ENCODE data around the gene BRINP2.

BRINP2 gene

DNA sequence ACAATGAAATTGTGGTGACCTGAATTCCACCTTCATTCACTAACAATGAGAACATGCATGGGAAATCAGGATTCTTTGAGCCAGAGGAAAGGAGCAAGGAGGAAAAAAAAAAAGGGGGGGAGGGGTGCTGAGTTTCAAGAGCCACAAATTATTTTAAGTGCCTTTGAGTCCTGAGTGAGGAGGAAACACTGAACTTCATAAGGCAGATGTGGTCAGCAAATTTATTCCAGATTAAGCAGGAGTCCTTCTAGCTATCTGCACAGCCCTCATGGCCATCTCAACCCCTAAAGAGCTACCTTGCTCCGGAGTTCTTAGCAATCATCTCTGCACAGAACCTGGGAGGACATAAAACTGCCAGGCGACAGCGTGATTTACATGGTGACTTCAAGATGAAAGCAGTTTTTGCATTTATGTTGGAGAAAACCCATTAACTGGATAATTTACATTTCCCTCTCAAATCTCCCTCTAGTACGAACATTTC, 27.9 kb upstream of the BRINP2 start:
- H3K4me3 ChIP-seq (ENCODE audit: low read length): no peak overlapping the region
- no peak for TF ChIP-seq ZNF274 (IDR thresholded peaks at IDR 0.05; ENCODE audit: low read depth, low read length)

GRCh38 chr1:177145106-177146070, 25.4 kb upstream of the BRINP2 start:
- TF ChIP-seq ZNF274 (IDR thresholded peaks at IDR 0.05; ENCODE audit: low read depth, low read length): no peak
- no peak overlapping the region for H3K4me3 ChIP-seq (ENCODE audit: low read length)

DNA sequence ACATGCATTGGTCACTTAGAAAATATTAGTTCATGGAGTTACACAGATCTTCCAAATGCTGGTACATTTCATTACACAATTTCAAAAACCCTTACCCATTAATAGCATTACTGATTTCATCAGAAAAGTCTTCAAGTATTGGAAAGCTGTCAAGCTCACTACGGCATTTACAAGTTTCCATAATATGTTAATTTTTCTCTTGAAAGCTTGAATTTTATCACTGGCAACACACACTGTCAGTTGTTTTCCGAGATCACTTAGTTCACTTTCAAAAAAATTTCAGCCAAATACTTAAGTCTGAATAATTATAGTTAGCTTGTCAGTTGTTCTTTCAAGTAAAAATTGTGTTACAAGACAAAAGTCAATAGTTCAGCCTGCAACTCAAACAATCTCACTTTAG, 24.3 kb upstream of the BRINP2 start:
- H3K4me3 ChIP-seq (ENCODE audit: low read length): no peak overlapping the region
- no peak for TF ChIP-seq ZNF274 (IDR thresholded peaks at IDR 0.05; ENCODE audit: low read depth, low read length)

DNA sequence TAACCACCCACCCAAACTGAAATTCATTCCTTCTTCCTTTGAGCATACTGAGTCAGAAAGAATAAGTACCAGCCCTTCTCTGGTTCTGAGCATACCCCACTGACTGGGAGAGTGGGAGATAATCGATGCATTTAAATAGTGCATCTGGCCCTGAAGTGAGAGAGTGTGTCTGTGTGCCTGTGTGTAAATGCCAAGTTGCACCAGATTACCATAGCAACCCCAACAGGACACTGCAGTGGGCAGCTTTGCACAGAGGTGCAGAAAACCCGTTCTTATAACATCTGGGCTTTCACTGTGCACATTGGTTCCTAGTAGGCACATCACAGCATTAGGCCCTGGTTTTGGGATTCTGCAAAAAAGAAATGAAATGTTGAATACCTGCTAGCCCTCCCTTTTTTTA, 8.5 kb upstream of the BRINP2 start:
- H3K4me3 ChIP-seq (ENCODE audit: low read length): no peak overlapping the region
- no peak for TF ChIP-seq ZNF274 (IDR thresholded peaks at IDR 0.05; ENCODE audit: low read depth, low read length)

DNA sequence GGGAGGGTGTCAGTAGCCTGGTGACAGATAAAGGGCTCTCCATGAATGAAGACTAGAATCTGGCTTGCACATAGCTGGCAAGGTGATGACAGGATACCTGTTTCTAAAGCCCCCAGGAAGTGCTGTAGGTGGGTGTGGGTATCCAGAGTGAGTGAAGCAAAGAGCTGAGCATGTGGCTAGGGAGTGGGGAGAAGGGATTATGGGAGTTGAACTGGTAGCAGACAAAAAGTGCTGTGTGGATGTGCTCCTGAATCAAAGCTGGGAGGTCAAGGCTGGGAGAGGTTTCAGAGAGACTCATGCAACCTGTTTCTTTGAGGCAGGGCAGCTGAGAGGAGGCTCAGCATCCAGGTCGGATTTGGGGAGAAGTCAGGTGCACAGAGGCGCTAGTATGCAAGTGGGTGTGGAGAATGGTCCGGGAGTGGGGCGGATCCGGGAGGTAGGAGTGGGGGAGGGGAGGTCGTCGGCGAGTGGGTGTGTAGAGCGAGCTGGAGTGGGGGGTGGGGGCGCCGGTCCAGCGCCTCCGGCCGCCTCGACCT, 6.8 kb upstream of the BRINP2 start:
- no peak for TF ChIP-seq ZNF274 (IDR thresholded peaks at IDR 0.05; ENCODE audit: low read depth, low read length)
- H3K4me3 ChIP-seq (ENCODE audit: low read length): no peak overlapping the region

DNA sequence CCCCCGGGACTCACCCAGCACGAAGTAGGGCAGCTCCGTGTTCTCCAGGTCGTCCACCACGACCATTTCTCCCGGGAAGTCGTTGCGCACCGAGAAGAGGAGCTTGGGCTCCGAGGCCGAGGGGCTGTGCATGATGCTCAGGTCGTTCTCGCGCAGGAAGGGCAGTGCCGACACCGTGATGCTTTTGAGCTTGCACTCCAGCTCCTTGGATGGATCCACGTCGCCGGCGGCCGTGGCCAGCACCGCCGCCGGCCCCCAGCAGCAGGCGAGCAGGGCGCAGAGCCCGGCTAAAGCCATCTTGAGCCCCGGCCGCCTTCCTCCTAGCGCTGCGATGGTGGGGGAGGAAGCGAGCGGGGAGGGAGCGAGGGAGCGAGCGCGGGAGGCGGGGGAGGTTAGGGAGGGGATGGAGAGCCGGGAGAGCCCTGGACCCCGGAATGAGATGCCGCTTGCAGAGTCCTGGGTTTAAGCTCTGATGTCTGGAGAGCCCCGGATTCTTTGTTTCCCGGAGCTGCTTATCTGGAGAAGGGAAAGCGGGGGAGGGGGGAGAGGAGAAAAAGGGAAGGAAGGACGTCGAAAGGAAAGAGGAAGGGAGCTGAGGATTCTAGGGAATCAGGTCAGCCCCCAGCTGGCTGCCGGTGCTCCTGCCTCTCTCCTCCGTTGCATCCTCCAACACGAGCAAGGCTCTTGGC, 6.2 kb upstream of the BRINP2 start, which contains the start of gene ASTN1:
TSS of gene ASTN1 (minus strand) at position 333 of the 689 bp plus-strand sequence. CDS start at position 297, 36 bp downstream.
- no peak within 1 kb of the TSS for H3K4me3 ChIP-seq (ENCODE audit: low read length)
- no peak for TF ChIP-seq ZNF274 (IDR thresholded peaks at IDR 0.05; ENCODE audit: low read depth, low read length)

DNA sequence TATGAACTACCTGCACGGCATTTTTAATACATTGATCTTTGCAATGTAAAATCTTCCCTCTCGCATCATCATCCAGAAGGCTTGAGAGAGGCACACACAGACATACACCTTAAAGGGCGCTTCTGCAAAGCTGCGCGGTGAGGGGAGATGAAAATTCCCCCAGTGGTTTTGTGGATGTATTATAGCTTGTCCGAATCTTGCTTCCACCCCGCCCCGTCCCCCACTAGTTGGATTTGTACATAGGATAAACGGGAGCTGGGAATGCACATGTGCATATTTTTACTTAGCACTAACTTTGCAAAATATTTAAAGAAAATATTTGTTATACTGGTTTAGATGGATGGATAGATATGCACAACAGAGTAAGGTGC, 5.7 kb upstream of the BRINP2 start:
- TF ChIP-seq ZNF274 (IDR thresholded peaks at IDR 0.05; ENCODE audit: low read depth, low read length): no peak
- no peak overlapping the region for H3K4me3 ChIP-seq (ENCODE audit: low read length)

GRCh38 chr1:177171536-177172123, 872 bp downstream of the BRINP2 start:
- no peak for TF ChIP-seq ZNF274 (IDR thresholded peaks at IDR 0.05; ENCODE audit: low read depth, low read length)
- H3K4me3 ChIP-seq (ENCODE audit: low read length): no peak overlapping the region

DNA sequence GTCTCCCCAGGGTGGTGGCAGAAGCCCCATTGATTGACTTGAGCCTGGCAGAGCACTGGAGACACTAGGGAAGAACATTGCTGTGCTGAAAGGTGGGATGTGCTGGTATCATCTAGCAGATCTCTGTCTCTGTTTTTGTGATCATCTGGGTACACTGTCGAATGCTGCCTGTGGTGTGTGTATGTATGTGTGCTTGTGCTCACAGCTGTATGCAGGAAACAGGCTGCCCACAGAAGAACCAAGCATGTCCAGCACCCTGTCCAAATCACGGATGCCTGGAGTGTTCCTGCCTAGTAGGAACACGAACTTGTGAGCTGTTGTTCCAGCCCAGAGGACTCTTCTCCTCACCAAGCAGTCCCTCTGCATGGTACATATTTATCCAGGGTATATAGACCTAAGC, 1.5 kb downstream of the BRINP2 start:
- H3K4me3 ChIP-seq (ENCODE audit: low read length): no peak overlapping the region
- TF ChIP-seq ZNF274 (IDR thresholded peaks at IDR 0.05; ENCODE audit: low read depth, low read length): no peak

GRCh38 chr1:177172866-177173265, 2.1 kb downstream of the BRINP2 start:
- H3K4me3 ChIP-seq (ENCODE audit: low read length): no peak overlapping the region
- TF ChIP-seq ZNF274 (IDR thresholded peaks at IDR 0.05; ENCODE audit: low read depth, low read length): no peak

- TF ChIP-seq ZNF274 (IDR thresholded peaks at IDR 0.05; ENCODE audit: low read depth, low read length): no peak
- no peak overlapping the region for H3K4me3 ChIP-seq (ENCODE audit: low read length)
Observed at GRCh38 chr1:177173976-177174375, 3.2 kb downstream of the BRINP2 start.

DNA sequence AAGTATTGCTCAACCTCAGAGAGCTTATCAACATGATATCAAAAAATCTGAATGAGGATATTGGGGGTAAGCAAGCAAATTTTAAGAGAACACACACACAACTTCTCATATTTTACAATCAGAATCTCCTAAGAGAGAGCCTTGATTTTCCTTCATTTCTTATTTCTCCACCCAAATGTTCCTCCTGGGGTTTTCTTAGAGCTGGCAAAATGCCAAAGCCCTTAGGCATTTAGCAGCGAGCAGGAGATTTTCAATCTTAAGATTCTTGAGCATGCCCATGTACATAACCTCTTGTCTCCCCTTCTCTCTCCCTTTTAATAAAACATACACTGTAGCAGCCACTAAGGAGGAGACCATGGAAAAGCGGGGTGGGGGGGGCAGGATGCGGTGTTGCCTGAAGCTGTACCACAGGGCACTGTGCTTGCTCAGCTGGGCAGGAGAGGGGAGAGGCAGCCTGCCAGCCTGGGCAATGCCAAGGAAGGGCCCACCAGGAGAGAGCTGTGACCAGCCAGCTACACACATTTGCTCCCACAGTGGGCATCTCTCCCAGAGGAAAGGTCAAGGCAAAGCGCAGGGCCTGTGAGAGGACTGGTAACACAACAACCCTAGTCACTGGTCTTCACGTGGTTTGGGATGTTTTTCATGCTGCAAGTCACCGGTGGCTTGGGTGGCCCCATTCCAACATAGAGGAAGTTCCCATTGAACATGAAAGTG, 4.3 kb downstream of the BRINP2 start:
- TF ChIP-seq ZNF274 (IDR thresholded peaks at IDR 0.05; ENCODE audit: low read depth, low read length): no peak

GRCh38 chr1:177181280-177181630, 10.5 kb downstream of the BRINP2 start:
- TF ChIP-seq ZNF274 (IDR thresholded peaks at IDR 0.05; ENCODE audit: low read depth, low read length): no peak
- no peak overlapping the region for H3K4me3 ChIP-seq (ENCODE audit: low read length)

More for the DNA sequence above, 4.3 kb downstream of the BRINP2 start:
- H3K4me3 ChIP-seq (ENCODE audit: low read length): no peak overlapping the region
